Uterus (tissue), 4 donors: ENCODE results near the gene HECW1. TPM values are rescaled to one million over a fixed set of nuclear protein-coding genes. Genes with fewer than 3 reads are reported as not detected.

ENCODE experiments used
- DNase-seq, 2 donors: peaks; one replicate each; pipeline ENCODE4 v3.0.0-alpha.2; 2019 to 2020
- H3K27ac ChIP-seq, 2 donors: fragments of 200-600 bp; sonication (generic); 1 replicate in 1 of 2; 2 replicates in 1 of 2; pipeline ENCODE4 v1.5.1; 2016 to 2018
- H3K27me3 ChIP-seq, 2 donors: fragments of 200-600 bp; sonication (generic); one replicate each; pipeline ENCODE4 v1.5.1; 2018 to 2019; ENCODE audit warnings: control low read depth in 1 of 2
- H3K36me3 ChIP-seq, 2 donors: fragments of 200-600 bp; sonication (generic); one replicate each; pipeline ENCODE4 v1.5.1; 2019; ENCODE audit warnings: control low read depth in 1 of 2
- H3K4me1 ChIP-seq, 2 donors: fragments of 200-600 bp; sonication (generic); one replicate each; pipeline ENCODE4 v1.5.1; 2018 to 2019; ENCODE audit warnings: control low read depth in 1 of 2
- H3K4me3 ChIP-seq, 2 donors: fragments of 200-600 bp; sonication (generic); 1 replicate in 1 of 2; 2 replicates in 1 of 2; pipeline ENCODE4 v1.5.1; 2018 to 2019; ENCODE audit warnings: mild to moderate bottlenecking in 1 of 2
- H3K9me3 ChIP-seq, 2 donors: fragments of 200-600 bp; sonication (generic); one replicate each; pipeline ENCODE4 v1.5.1; 2019; ENCODE audit warnings: control low read depth in 1 of 2
- CTCF ChIP-seq, 4 experiments: fragments of 200-600 bp in 2 of 4; fragments of 450-650 bp in 2 of 4; sonication (generic) in 2 of 4; IDR thresholded peaks; one replicate each; pipeline ENCODE4 v1.5.1; 2016 to 2019; ENCODE audit warnings: antibody characterized with exemption in 4 of 4, mild to moderate bottlenecking in 2 of 4, moderate library complexity in 1 of 4
- POLR2A ChIP-seq, 2 donors: fragments of 450-650 bp; IDR thresholded peaks; one replicate each; pipeline ENCODE4 v1.6.1; 2016; ENCODE audit warnings: antibody characterized with exemption in 2 of 2, mild to moderate bottlenecking in 1 of 2, moderate library complexity in 1 of 2
- intact Hi-C: fragments of 100-400 bp; cut with DNase I; formaldehyde crosslinking; loops from one replicate; pipeline ENCODE4 v1.15.1; 2023; ENCODE audit warnings: low total_unique reads
- total RNA-seq, 4 donors: library from RNA; depleted of rRNA in 3 of 4; stranded (reverse); fragments of >200 nt in 3 of 4; gene quantifications; one replicate each; pipeline versions ENCODE4 v1.1.0 to v1.2.4, GENCODE V29; 2014 to 2023
- donor health status: DM: yes; HTN: yes; CAD: no.

HECW1 gene
- total RNA-seq, 4 donors from 2014 or later = 0.28 TPM; not detected in 3

- TF ChIP-seq POLR2A (IDR thresholded peaks at IDR 0.05) (no peak), CTCF (IDR thresholded peaks at IDR 0.05) (no peak)
These were observed 136.1 kb downstream of the HECW1 start for GRCh38 chr7:43248553-43248952.

GRCh38 chr7:43248961-43249822, 136.7 kb downstream of the HECW1 start:
- Histone ChIP-seq H3K4me1 (no peaks in the 10 kb centered on the region), H3K36me3 (no peaks in the 10 kb centered on the region), H3K27me3 (no peaks in the 10 kb centered on the region), H3K9me3 (no peaks in the 10 kb centered on the region), H3K27ac (no peak overlapping the region), H3K4me3 (no peak overlapping the region)
- peak in 1 of 2 donors; percentile 16 for DNase-seq
- intact Hi-C loops = no loop called here
- no peak for TF ChIP-seq CTCF (IDR thresholded peaks at IDR 0.05)
- no peak for TF ChIP-seq POLR2A (IDR thresholded peaks at IDR 0.05)

More at GRCh38 chr7:43248553-43248952, 136.1 kb downstream of the HECW1 start:
- H3K27ac ChIP-seq = no peak overlapping the region
- H3K4me1 ChIP-seq = no peaks in the 10 kb centered on the region
- no peaks in the 10 kb centered on the region for H3K9me3 ChIP-seq
- no peak for DNase-seq
- no peak overlapping the region for H3K4me3 ChIP-seq
- H3K27me3 ChIP-seq = no peaks in the 10 kb centered on the region
- H3K36me3 ChIP-seq = no peaks in the 10 kb centered on the region
- intact Hi-C loops = no loop called here

- Histone ChIP-seq H3K4me3 (no peak overlapping the region), H3K27me3 (no peaks in the 10 kb centered on the region), H3K27ac (no peak overlapping the region), H3K36me3 (no peaks in the 10 kb centered on the region), H3K4me1 (no peaks in the 10 kb centered on the region), H3K9me3 (no peaks in the 10 kb centered on the region)
- no peak for TF ChIP-seq CTCF (IDR thresholded peaks at IDR 0.05)
- TF ChIP-seq POLR2A (IDR thresholded peaks at IDR 0.05) = no peak
- no peak for DNase-seq
- intact Hi-C loops = no loop called here
These were observed 137.3 kb downstream of the HECW1 start for GRCh38 chr7:43249823-43250145.

GRCh38 chr7:43260980-43261878, 148.8 kb downstream of the HECW1 start:
- Histone ChIP-seq H3K27ac (no peak overlapping the region), H3K4me1 (no peaks in the 10 kb centered on the region), H3K36me3 (no peaks in the 10 kb centered on the region), H3K4me3 (no peak overlapping the region), H3K9me3 (no peaks in the 10 kb centered on the region), H3K27me3 (no peaks in the 10 kb centered on the region)
- peak; percentile 67 to 73 (median 69) for TF ChIP-seq CTCF (IDR thresholded peaks at IDR 0.05)
- no peak for TF ChIP-seq POLR2A (IDR thresholded peaks at IDR 0.05)
- peak; percentile 46 to 52 for DNase-seq
- intact Hi-C loops = no loop called here

- intact Hi-C loops = no loop called here
- DNase-seq = no peak
- H3K27me3 ChIP-seq = no peaks in the 10 kb centered on the region
- no peaks in the 10 kb centered on the region for H3K9me3 ChIP-seq
- no peaks in the 10 kb centered on the region for H3K4me1 ChIP-seq
- no peak overlapping the region for H3K27ac ChIP-seq
- H3K4me3 ChIP-seq = no peak overlapping the region
- no peak for TF ChIP-seq CTCF (IDR thresholded peaks at IDR 0.05)
- TF ChIP-seq POLR2A (IDR thresholded peaks at IDR 0.05) = no peak
- no peaks in the 10 kb centered on the region for H3K36me3 ChIP-seq
These were observed 152.7 kb downstream of the HECW1 start for GRCh38 chr7:43265139-43265538.
